HG02840 (cell line): ENCODE results near the gene TSPAN31.
A peak's percentile ranks its signal among the peaks of the same experiment; 100 is the strongest.

Source experiments
- ATAC-seq: cut with Tn5 transposase; IDR thresholded peaks from one replicate; pipeline ENCODE4 v1.9.1; 2021; ENCODE audit warnings: mild to moderate bottlenecking, moderate library complexity, moderate number of reproducible peaks; ENCODE audit not compliant: unreplicated experiment, low FRiP score

Gene TSPAN31

DNA sequence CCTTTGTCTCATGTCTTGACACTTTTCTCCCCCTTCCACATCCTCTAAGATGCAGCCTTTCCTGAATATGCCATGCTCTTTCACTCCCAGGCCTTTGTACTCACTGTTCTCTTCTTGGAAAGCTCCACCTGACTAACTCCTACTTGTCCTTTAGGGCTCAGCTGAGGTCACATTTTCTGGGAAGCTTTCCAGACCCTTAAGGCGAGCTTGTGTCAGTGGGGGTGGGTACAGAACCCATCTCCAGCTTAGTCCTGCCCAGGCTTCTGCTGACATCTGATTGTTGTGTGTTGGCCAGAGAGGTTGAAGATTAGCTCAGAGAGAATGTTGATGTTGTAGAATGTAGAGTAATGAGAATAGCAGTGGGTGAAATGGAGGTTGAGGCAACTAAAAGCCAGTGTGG, 34.9 kb downstream of the TSPAN31 start:
- ATAC-seq = no peak

DNA sequence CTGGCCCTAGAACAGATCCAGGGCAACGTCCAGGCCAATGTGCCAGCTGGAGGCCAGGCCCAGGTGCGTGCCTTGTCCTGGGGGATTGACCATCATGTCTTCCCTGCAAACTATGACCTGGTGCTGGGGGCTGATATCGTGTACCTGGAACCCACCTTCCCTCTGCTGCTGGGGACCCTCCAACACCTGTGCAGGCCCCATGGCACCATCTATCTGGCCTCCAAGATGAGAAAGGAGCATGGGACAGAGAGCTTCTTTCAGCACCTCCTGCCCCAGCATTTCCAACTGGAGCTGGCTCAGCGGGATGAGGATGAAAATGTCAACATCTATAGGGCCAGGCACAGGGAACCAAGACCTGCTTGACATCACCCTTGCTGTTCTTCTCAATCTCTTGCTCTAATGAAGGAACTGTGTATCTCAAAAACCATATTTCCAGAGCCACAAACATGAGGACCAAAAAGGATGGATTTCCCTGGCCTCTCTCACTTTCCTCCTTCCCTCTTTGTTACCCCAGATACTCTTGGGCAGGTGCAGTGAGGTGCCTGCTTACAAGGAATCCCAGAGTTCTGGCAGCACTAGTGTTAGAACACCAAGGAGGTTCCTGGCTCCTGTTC, 35.6 kb downstream of the TSPAN31 start:
- no peak for ATAC-seq

DNA sequence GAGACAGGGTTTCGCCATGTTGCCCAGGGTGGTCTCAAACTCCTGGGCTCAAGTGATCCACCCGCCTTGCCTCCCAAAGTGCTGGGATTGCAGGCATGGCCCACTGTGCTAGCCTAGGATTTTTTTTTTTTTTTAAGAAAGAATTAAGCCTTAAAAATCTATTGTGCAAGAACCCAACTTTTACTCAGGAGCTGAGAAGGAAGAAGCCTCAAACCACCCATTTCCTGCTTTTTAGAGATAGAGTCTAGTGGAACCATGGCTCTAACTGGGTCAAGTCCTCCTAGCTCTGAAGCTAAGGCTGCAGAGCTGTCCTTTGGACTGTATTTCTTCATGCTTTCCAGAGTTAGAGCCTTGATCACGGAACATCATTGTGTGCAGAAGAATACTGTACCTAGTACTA, 36.4 kb downstream of the TSPAN31 start:
- ATAC-seq = no peak

DNA sequence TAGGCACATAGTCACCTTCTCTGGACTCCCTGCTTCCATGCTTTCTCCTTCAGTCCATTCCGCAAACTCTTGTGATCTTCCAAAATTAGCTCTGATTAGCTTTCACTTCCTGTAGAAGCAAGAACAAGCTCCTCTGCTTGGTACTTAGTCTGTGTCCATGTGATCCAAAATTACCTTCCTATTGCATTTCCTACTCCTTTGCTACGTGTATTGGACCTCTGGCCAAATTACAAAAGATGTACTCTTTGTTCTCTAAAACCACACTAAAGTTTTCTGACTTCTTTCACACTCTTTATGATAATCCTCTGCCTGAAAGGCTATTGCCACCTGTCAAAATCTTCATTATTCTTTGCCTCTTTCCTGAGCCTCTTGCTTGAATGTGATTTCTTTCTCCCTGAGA, 37.0 kb downstream of the TSPAN31 start:
- ATAC-seq = no peak

DNA sequence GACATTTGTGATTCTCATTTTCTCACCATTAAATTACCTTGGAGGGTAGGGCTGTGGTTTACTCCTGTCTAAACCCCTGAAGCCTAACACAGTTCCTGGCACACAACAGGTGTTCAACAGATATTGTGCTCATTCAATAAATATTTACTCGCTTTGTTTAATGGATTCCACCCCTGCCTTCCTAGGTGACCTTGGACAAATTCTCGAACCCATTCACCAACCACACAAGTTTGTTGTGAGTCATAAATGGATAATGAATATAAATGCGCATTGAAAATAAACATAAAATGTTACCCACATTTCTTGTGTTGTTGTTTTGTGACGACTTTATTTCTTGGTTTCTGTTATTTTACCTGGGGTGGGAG, 37.4 kb downstream of the TSPAN31 start:
- no peak for ATAC-seq

DNA sequence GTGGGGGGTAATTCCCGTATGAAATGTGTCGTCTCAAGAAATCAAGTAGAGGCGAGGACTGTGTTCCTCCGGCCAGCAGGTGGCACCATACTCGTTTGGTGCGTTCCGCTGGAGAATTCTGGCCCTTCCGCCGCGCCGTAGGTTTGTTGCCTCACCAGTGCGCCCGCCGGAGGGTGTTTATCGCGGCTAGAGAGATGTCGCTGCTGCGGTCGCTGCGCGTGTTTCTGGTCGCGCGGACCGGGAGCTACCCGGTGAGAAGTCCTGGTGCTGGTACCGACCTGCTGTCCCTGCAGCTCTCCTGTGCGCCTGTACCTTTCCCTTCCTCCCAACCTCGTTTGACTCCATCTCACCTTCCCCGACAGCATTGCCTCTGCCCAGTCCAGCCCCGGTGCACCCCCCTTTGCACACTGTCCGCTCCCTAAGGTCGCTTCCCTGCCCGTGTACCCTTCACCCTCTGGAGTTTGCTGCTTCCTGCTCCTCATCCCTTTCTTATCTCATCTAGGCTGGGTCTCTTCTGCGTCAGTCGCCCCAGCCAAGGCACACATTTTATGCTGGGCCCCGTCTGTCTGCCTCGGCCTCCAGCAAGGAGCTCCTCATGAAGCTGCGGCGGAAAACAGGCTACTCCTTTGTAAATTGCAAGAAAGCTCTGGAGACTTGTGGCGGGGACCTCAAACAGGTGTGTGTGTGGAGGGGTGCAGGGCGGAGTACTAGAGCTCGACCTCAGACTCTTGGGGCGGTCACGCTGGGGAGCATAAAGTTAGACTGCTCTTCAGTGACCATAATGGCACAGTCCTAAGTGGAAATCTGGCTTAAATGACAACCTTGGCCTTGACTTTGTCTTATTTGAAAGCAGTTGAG, 38.0 kb downstream of the TSPAN31 start, which contains the start of gene TSFM:
Gene TSFM (plus strand): TSS at position 180 of the 858 bp plus-strand sequence. CDS start 15 bp downstream, at position 195.
- peak; percentile 84 for ATAC-seq

DNA sequence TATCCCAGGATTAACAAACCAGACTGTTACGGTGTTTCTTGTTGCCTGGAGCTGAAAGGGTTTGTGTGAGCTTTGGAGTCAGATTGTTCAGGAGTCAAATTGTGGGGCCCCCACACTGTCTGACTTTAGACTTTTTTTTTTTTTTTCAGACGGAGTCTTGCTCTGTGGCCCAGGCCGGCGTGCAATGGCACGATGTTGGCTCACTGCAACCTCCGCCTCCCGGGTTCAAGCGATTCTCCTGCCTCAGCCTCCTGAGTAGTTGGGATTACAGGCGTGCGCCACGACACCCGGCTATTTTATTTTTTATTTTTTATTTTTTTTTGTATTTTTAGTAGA, 38.6 kb downstream of the TSPAN31 start:
- ATAC-seq = no peak

DNA sequence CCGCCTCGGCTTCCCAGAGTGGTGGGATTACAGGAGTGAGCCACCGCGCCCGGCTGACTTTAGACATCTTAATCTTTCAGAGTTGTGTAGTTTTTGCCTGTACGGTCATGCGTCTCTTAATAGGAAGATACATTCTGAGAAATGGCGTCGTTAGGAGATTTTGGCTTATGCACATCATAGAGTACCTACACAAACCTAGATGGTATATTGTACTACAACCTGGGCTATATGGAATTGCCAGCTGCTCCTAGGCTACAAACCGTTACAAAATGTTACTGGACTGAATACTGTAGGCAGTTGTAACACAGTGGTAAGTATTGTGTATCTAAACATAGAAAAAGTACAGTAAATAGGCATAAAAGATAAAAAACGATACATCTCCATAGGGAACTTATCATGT, 39.0 kb downstream of the TSPAN31 start:
- ATAC-seq = no peak

DNA sequence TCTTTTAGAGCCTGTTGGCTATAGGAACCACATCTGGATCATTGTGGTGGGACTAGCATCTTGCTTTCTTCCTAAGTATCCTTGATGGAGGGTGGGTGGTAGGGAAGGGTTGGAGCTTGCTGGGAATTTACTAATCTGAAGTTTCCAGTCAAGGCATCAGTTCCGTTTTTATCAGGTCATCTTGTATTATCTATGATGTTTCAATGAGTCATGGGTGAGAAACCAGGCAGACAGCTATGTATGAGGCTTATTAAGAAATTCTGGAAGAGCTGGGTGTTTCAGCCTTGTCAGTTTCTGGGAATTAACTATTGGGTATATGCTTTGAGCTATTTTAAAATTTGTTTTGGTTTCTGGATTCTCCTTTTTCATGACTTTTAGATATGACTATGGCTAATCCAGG, 49.1 kb downstream of the TSPAN31 start:
- no peak for ATAC-seq

DNA sequence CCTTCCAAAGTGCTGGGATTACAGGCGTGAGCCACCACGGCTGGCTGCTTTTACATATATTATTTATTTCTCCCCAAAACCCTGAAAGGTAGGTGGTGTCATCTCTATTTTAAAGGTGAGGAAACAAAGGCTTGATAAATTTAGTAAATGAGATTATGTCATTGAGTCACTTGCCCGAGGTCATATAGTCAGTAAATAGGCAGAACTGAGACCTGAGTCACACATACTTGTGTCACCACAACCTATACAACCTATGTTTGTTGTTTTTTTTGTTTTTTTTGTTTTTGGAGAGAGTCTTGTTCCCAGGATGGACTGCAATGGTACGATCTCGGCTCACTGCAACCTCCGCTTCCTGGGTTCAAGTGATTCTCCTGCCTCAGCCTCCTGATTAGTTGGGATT, 50.5 kb downstream of the TSPAN31 start:
- no peak for ATAC-seq

DNA sequence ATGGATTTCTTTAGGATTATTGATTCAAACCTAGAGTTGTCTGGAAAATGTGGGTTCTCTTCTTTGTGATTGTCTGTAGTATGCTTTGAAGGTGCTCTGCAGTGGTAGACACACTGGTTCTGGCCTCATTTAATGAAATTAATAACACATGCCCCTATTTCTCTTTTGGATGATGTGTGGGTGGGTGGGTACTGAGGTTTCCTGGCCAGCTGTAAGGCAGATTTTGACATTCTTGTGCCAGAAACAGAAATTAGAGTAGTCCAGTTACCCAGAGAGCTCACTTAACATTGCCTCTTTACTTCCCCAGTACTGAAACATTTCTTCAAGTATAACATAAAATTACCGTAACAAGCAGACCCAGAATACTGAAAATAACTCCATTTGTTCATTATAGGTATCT, 52.2 kb downstream of the TSPAN31 start:
- no peak for ATAC-seq

DNA sequence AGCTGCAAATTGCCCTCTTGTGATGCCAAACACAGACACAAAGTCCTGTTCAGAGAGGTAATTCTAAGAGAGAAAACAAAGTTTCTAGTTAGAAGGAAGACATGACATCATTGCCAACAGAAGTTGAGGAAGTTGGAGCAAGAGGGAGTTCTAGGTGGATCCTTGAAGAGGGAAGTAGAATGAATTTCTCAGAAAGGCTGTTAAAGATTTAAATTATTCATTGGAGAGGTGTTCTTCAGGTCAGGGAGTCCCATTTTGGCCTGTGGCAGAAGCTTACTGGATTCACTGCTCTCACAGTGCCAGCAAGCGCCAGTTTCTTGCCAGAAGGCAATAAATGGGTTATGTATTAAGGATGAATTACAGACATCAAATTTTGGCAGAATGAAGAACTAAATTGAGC, 53.1 kb downstream of the TSPAN31 start:
- ATAC-seq = no peak
